DMS114 treated with DMSO at 0.1 percent for 48 hours (cell line): ENCODE results near the gene FAM83C.

Experiments used
- DNase-seq: peaks from one replicate; lab custom pipeline; 2025; ENCODE audit not compliant: unreplicated experiment; lab: John Stamatoyannopoulos, UW

Gene FAM83C

GRCh38 chr20:35238735-35239134 lies 53.5 kb downstream of the FAM83C start:
- DNase-seq, result no peak

DNA sequence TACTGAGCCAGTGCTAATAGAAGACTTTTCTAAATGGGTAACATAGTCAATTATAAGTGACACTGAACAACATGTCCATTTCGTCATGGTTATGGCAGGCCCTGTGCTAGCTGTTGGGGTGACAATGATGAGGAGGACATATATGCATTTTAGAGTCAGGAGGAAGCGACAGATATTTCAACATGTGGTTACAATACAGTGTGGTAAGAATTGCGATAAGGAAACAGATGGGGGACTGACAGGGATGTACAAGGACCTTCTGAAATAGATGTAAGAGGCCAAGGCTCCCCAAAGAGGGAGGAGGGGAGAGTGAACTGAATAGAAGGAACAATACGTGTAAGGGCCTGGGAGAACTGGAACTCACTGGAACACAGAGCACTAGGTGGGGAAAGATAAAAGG lies 54.1 kb downstream of the FAM83C start:
- no peak for DNase-seq

- no peak for DNase-seq
Measured at GRCh38 chr20:35237486-35237885, 54.7 kb downstream of the FAM83C start.

- no peak for DNase-seq
Measured at GRCh38 chr20:35235881-35236280, 56.3 kb downstream of the FAM83C start.
